HG03103 (cell line): ENCODE results near the gene NTM.

ENCODE experiments used
- ATAC-seq: cut with Tn5 transposase; IDR thresholded peaks from one replicate; pipeline ENCODE4 v1.9.1; 2021; ENCODE audit warnings: low read depth; ENCODE audit not compliant: unreplicated experiment

NTM gene

GRCh38 chr11:131750152-131750551 lies 379.7 kb downstream of the NTM start:
- no peak for ATAC-seq

GRCh38 chr11:131750692-131751091 lies 380.3 kb downstream of the NTM start:
- no peak for ATAC-seq

GRCh38 chr11:131754671-131755070 lies 384.3 kb downstream of the NTM start:
- ATAC-seq = no peak

- no peak for ATAC-seq
These were observed 386.2 kb downstream of the NTM start for GRCh38 chr11:131756479-131757110.

GRCh38 chr11:131758726-131759125 lies 388.3 kb downstream of the NTM start:
- no peak for ATAC-seq

- ATAC-seq = no peak
These were observed 388.7 kb downstream of the NTM start for GRCh38 chr11:131759140-131759539.

- no peak for ATAC-seq
These were observed 390.0 kb downstream of the NTM start for GRCh38 chr11:131760091-131761061.

GRCh38 chr11:131762346-131763110 lies 392.1 kb downstream of the NTM start:
- no peak for ATAC-seq

- ATAC-seq = no peak
These were observed 392.9 kb downstream of the NTM start for GRCh38 chr11:131763193-131763890.

GRCh38 chr11:131764126-131764525 lies 393.7 kb downstream of the NTM start:
- no peak for ATAC-seq

GRCh38 chr11:131764649-131765048 lies 394.2 kb downstream of the NTM start:
- no peak for ATAC-seq

GRCh38 chr11:131766637-131767036 lies 396.2 kb downstream of the NTM start:
- no peak for ATAC-seq

GRCh38 chr11:131767421-131767820 lies 397.0 kb downstream of the NTM start:
- ATAC-seq = no peak

- ATAC-seq = no peak
These were observed 400.4 kb downstream of the NTM start for GRCh38 chr11:131770801-131771200.

GRCh38 chr11:131771471-131771870 lies 401.1 kb downstream of the NTM start:
- no peak for ATAC-seq

- no peak for ATAC-seq
These were observed 403.2 kb downstream of the NTM start for GRCh38 chr11:131773626-131774025.

- no peak for ATAC-seq
These were observed 405.8 kb downstream of the NTM start for GRCh38 chr11:131776211-131776610.

- ATAC-seq = no peak
These were observed 415.4 kb downstream of the NTM start for GRCh38 chr11:131785801-131786200.

- no peak for ATAC-seq
These were observed 416.7 kb downstream of the NTM start for GRCh38 chr11:131787119-131787518.

GRCh38 chr11:131790586-131790985 lies 420.2 kb downstream of the NTM start:
- no peak for ATAC-seq
